GM13976 (cell line): Measurements from ENCODE around the gene SLC43A2.

Experiments used
- DNase-seq: peaks from one replicate; pipeline ENCODE4 v3.0.0; 2012; ENCODE audit warnings: low spot score
- in situ Hi-C: fragments of 300-500 bp; cut with MboI; formaldehyde crosslinking; loops from one replicate; pipeline ENCODE4 v1.12.0; 2022; ENCODE audit warnings: low sequenced_read_pairs, mixed read lengths, inconsistent platforms; ENCODE audit not compliant: unreplicated experiment
- TF ChIP-seq, protein P1 (sequence below): IDR thresholded peaks from 2 replicates; pipeline ENCODE4 v1.5.1; 2012; ENCODE audit warnings: borderline replicate concordance, mild to moderate bottlenecking; ENCODE audit not compliant: insufficient read depth; ENCODE audit errors: extremely low read depth, missing control alignments, control extremely low read depth

Gene SLC43A2

DNA sequence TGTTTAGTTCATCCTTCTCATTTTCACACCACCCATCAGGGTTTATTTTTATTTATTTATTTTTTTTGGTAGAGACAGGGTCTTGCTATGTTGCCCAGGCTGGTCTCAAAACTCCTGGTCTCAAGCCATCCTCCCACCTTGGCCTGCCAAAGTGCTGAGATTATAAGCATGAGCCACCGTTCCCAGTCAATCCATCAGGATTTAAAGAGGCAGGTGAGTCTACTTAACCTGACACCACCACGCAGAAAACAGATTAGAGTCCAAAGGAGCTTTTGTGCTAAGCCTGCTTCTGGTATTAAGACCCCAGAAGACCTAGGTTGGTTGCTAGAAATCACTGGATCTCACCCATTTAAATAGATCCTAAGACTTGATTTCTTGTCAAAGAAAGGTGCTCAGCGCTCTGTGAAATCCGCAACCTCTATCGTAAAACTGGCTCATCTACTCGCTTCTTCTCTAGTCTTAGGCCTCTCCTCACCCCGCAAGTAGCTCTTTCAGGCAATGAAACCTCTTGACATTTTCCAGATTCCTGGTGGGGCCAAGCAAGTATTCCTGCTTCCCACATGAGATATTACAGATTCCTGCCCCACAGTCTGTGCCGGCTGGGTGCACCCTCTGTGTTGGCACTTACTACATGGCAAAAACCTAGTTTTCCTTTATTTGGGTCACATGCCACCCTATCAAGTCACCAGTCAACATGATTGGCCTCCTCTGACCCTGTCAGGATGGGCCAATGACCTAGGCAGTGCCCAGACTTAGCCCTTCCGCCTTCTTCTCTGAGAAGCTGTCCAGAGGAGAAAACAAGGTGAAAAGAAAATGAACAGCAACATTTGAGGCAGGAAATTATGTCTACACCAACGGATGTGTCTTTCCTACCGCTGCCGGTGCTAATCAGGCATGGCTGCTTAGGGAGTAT, 75.0 kb downstream of the SLC43A2 start:
- in situ Hi-C loops: no loop called here
- no peak for DNase-seq
- TF ChIP-seq, protein P1, sequence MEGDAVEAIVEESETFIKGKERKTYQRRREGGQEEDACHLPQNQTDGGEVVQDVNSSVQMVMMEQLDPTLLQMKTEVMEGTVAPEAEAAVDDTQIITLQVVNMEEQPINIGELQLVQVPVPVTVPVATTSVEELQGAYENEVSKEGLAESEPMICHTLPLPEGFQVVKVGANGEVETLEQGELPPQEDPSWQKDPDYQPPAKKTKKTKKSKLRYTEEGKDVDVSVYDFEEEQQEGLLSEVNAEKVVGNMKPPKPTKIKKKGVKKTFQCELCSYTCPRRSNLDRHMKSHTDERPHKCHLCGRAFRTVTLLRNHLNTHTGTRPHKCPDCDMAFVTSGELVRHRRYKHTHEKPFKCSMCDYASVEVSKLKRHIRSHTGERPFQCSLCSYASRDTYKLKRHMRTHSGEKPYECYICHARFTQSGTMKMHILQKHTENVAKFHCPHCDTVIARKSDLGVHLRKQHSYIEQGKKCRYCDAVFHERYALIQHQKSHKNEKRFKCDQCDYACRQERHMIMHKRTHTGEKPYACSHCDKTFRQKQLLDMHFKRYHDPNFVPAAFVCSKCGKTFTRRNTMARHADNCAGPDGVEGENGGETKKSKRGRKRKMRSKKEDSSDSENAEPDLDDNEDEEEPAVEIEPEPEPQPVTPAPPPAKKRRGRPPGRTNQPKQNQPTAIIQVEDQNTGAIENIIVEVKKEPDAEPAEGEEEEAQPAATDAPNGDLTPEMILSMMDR: no peak

DNA sequence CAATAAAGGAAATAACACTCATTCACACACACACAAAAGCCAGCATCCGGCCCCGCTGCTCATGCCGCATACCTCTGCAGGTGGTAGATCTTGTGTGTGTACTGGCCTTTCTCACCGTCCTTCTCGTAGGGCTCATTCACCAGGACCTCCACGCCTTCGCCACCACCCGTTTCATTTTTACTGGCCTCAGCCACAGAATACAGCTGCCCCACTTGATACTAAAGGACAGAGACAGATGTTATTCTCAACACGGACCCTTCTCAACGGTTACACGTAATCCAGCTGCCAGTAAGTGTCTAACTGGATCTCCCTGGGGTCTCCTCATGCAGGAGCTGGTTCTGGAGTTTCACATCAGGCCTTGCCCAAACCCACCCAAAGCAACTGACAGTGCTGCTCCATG, 75.7 kb downstream of the SLC43A2 start:
- in situ Hi-C loops: no loop called here
- DNase-seq: peak; percentile 54
- TF ChIP-seq, protein P1: no peak

DNA sequence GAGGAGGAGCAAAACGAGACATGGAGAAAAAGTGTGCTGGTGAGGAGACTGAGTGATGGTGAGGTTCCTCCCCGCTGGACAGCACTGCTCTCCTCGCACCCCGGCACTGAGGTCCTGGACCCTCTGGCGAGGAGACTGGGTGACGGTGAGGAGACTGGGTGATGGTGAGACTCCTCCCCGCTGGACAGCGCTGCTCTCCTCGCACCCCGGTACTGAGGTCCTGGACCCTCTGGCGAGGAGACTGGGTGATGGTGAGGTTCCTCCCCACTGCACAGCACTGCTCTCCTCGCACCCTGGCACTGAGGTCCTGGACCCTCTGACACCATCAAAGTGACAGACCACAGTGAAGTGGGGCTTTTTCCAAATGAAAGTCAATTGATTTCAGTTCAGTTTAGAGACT, 76.9 kb downstream of the SLC43A2 start:
- TF ChIP-seq, protein P1: no peak
- DNase-seq: no peak
- in situ Hi-C loops: no loop called here

DNA sequence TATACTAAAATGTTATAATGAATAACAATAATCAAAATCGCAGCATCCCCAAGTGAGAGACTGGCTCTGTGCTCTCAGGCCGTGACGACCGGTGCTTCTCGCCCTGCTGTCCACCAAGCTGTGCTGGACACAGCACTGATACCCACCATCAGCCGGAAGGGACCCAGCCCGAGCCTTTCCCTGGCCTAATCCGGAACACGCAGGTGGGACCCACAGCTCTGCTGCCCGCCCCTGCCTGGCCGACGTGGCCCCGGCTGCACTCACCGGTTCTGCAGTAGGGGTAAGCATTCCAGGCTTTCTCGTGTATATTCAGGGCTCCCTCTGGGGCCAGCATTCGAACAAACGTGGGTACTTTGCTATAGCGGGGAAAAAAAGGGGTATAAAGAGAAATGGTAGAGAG, 80.6 kb downstream of the SLC43A2 start:
- in situ Hi-C loops: no loop called here
- no peak for DNase-seq

DNA sequence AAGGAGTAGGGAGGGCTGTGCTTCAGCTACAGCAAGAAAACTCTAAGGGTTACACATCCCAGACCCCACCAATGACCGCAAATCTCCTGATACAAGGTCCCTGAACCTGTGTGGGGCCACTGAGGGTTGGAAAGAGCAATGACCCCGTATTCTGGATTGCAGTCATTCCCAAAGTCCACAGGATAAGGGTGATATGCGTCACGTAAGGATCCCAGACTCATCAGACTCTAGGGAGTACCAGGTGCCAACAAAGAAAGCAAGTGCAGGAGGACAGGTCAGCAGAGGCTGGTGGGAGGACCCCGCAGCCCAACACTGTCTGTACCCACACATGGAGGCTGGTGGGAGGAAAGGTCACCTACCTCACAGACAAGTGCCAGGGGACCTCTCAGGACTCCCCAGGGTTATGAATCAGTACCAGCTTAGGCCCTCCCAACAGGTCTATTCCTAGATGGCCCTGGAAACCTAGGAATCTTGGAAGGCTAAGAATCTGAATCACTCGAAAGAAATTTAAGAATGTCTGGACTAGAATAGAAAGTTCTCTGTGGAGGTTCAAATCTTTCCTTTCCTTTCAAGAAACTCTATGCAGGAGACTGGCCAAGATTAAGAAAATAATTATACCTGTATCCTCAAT, 82.2 kb downstream of the SLC43A2 start:
- DNase-seq: no peak
- in situ Hi-C loops: no loop called here
- TF ChIP-seq, protein P1: no peak

More for the DNA sequence above, 80.6 kb downstream of the SLC43A2 start:
- TF ChIP-seq, protein P1: no peak

DNA sequence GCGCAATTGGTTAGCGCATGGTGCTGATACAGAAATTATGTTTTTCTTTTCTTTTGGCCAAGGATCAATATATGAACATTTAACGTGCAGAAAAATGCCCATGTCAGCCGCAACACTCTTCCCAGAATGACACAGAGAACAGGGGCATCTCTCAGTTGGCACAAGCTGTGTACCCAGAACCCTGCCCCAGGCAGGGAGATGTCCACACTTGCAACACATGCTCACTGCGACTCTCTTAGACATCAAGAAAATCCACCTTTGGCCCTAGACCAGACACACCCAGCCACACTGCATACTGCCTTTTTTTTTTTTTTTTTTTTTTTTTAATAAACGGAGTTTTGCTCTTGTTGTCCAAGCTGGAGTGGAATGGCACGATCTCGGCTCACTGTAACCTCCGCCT, 83.0 kb downstream of the SLC43A2 start:
- in situ Hi-C loops: no loop called here
- TF ChIP-seq, protein P1: no peak
- DNase-seq: no peak
